Right lobe of liver (tissue), 6 donors: ENCODE results near the gene RBCK1. TPM values are rescaled to one million over a fixed set of nuclear protein-coding genes. Genes with fewer than 3 reads are reported as not detected.

Source experiments
- ATAC-seq, 4 donors: fragments of 200-7000 bp; cut with Tn5 transposase; one replicate each; pipeline ENCODE4 v1.9.1; 2020; ENCODE audit warnings: mild to moderate bottlenecking in 4 of 4, moderate library complexity in 4 of 4
- DNase-seq, 3 donors: peaks; one replicate each; pipeline ENCODE4 v3.0.0-alpha.2; 2020
- H3K27ac ChIP-seq, 3 donors: fragments of 200-600 bp; one replicate each; pipeline ENCODE4 v1.8.0; 2022
- H3K27me3 ChIP-seq, 2 donors: fragments of 200-600 bp; one replicate each; pipeline ENCODE4 v1.8.0; 2022
- H3K36me3 ChIP-seq, 4 donors: fragments of 200-600 bp; sonication (generic) in 1 of 4; one replicate each; pipeline versions ENCODE4 v1.5.1 to v1.8.0; 2017 to 2022; ENCODE audit warnings: control low read depth in 1 of 4
- H3K4me1 ChIP-seq, 4 donors: fragments of 200-600 bp; sonication (generic) in 1 of 4; one replicate each; pipeline versions ENCODE4 v1.5.1 to v1.8.0; 2017 to 2022; ENCODE audit warnings: control low read depth in 1 of 4
- H3K4me3 ChIP-seq, 3 donors: fragments of 200-600 bp; one replicate each; pipeline ENCODE4 v1.8.0; 2022
- H3K9me3 ChIP-seq, 4 donors: fragments of 200-600 bp; sonication (generic) in 1 of 4; one replicate each; pipeline versions ENCODE4 v1.5.1 to v1.8.0; 2017 to 2022; ENCODE audit warnings: control low read depth in 1 of 4
- CTCF ChIP-seq, 4 donors: fragments of 200-600 bp in 3 of 4; fragments of 450-650 bp in 1 of 4; IDR thresholded peaks; one replicate each; pipeline versions ENCODE4 v1.5.1 to v1.8.0; 2016 to 2022; ENCODE audit warnings: antibody characterized with exemption in 4 of 4, mild to moderate bottlenecking in 2 of 4
- POLR2A ChIP-seq: fragments of 450-650 bp; IDR thresholded peaks from one replicate; pipeline ENCODE4 v1.6.1; 2017; ENCODE audit warnings: antibody characterized with exemption, mild to moderate bottlenecking
- WGBS: methylation state at CpG from one replicate; pipeline ENCODE4 v1.1.6; 2018; ENCODE audit warnings: low coverage, low lambda C conversion rate; ENCODE audit not compliant: insufficient coverage; ENCODE audit errors: missing lambda C conversion rate; 5-methylcytosine and 5-hydroxymethylcytosine counted together
- intact Hi-C, 2 donors: fragments of 100-400 bp; cut with DNase I; formaldehyde crosslinking; loops; one replicate each; pipeline versions ENCODE4 v1.11.2 to v1.14.1; 2022
- total RNA-seq, 6 experiments: library from RNA; depleted of rRNA in 2 of 6; stranded (reverse); fragments of >200 nt in 2 of 6; fragmentation: NEBNext Ultra II Directional in 3 of 6; extraction: Animal tissue kit (Norgen Biotek cat#: 25700) in 3 of 6; gene quantifications; one replicate each; pipeline versions ENCODE4 v1.1.0 to v1.2.4, GENCODE V29; 2016 to 2023
- donor health status: DM: no; HTN: yes; CAD: no.
- donor health status: DM: no; HTN: no; CAD: no.
- donor health status: DM: no; HTN: no; CAD: no.
- donor health status: DM: no; HTN: yes; CAD: no.
- donor health status: DM: no; HTN: yes; CAD: no.

RBCK1 gene
- total RNA-seq, 6 experiments from 2014 or later: 63.1 to 113 (median 85.6) TPM

- Histone ChIP-seq H3K4me3 (no peak overlapping the region), H3K9me3 (no peaks in the 10 kb centered on the region), H3K4me1 (peaks cover 0 to 12% (median 0%) of the 10 kb centered on the region in 4 donors), H3K36me3 (peaks cover 0 to 8% (median 4%) of the 10 kb centered on the region in 4 donors), H3K27me3 (no peaks in the 10 kb centered on the region), H3K27ac (no peak overlapping the region)
- TF ChIP-seq POLR2A: no peak
- no peak for TF ChIP-seq CTCF (IDR thresholded peaks at IDR 0.05)
- WGBS: 68% methylated on average over 6 of the region's 8 CpGs
- intact Hi-C loops: no loop called here
- peak in 1 of 4 donors; percentile 28 for ATAC-seq
- DNase-seq: no peak
Measured at GRCh38 chr20:478010-478948, 70.2 kb downstream of the RBCK1 start.

- ATAC-seq (peak; percentile 64 to 79 (median 72)), DNase-seq (no peak)
- Histone ChIP-seq H3K27me3 (no peaks in the 10 kb centered on the region), H3K9me3 (no peaks in the 10 kb centered on the region), H3K4me1 (peaks cover 0 to 16% (median 0%) of the 10 kb centered on the region in 4 donors), H3K27ac (no peak overlapping the region), H3K4me3 (no peak overlapping the region), H3K36me3 (peaks cover 0 to 9% (median 4%) of the 10 kb centered on the region in 4 donors)
- no peak for TF ChIP-seq POLR2A
- TF ChIP-seq CTCF (IDR thresholded peaks at IDR 0.05): peak; percentile 55 to 69 (median 63)
- intact Hi-C loops: no loop called here
- WGBS: 39% methylated on average over 3 of the region's 3 CpGs
Measured at GRCh38 chr20:478949-479429, 70.9 kb downstream of the RBCK1 start.

- WGBS: 23% methylated on average over 2 of the region's 2 CpGs
- no peaks in the 10 kb centered on the region for H3K9me3 ChIP-seq
- no peak overlapping the region for H3K4me3 ChIP-seq
- H3K27me3 ChIP-seq: no peaks in the 10 kb centered on the region
- intact Hi-C loops: no loop called here
- DNase-seq (no peak), ATAC-seq (no peak)
- H3K4me1 ChIP-seq: peaks cover 0 to 21% (median 0%) of the 10 kb centered on the region in 4 donors
- H3K36me3 ChIP-seq: peaks cover 0 to 9% (median 4%) of the 10 kb centered on the region in 4 donors
- no peak overlapping the region for H3K27ac ChIP-seq
- TF ChIP-seq POLR2A: no peak
- TF ChIP-seq CTCF (IDR thresholded peaks at IDR 0.05): no peak
Measured at GRCh38 chr20:479487-479886, 71.4 kb downstream of the RBCK1 start.

GRCh38 chr20:480044-480443 is 71.9 kb downstream of the RBCK1 start:
- intact Hi-C loops: loop anchor here in 1 of 2 donors (10.0 kb wide), 1 partner anchor 125 kb away; no protein-coding TSS in a partner anchor
- ATAC-seq: no peak
- H3K9me3 ChIP-seq: no peaks in the 10 kb centered on the region
- H3K36me3 ChIP-seq: peaks cover 0 to 9% (median 4%) of the 10 kb centered on the region in 4 donors
- no peak for DNase-seq
- H3K4me1 ChIP-seq: peaks cover 0 to 25% (median 0%) of the 10 kb centered on the region in 4 donors
- no peak overlapping the region for H3K27ac ChIP-seq
- TF ChIP-seq POLR2A (no peak), CTCF (IDR thresholded peaks at IDR 0.05) (no peak)
- H3K27me3 ChIP-seq: no peaks in the 10 kb centered on the region
- H3K4me3 ChIP-seq: no peak overlapping the region
- WGBS: 16% methylated on average over 3 of the region's 3 CpGs
